Anterior cingulate cortex (tissue), 58 donors: ENCODE results near the gene FERMT3.
A peak's percentile ranks its signal among the peaks of the same experiment; 100 is the strongest.

Experiments
- DNase-seq, 58 donors: peaks; one replicate each; lab custom pipeline; 2025; lab: John Stamatoyannopoulos, UW

The FERMT3 gene

GRCh38 chr11:64185693-64186491 lies 20.6 kb upstream of the FERMT3 start, which contains the start of gene STIP1:
TSS of gene STIP1 (plus strand) at chr11:64186171. CDS start at chr11:64186262, 91 bp downstream.
- peak; percentile 97 to 100 (median 99) for DNase-seq

GRCh38 chr11:64186492-64187165 lies 19.9 kb upstream of the FERMT3 start:
- peak in 10 of 58 donors; percentile 33 to 62 (median 53) for DNase-seq

GRCh38 chr11:64192434-64192833 lies 14.1 kb upstream of the FERMT3 start:
- DNase-seq: no peak

GRCh38 chr11:64196626-64197025 lies 9.9 kb upstream of the FERMT3 start:
- DNase-seq: peak in 18 of 58 donors; percentile 19 to 64 (median 38)

GRCh38 chr11:64198511-64198910 lies 8.0 kb upstream of the FERMT3 start:
- DNase-seq: no peak

GRCh38 chr11:64201543-64201942 lies 5.0 kb upstream of the FERMT3 start:
- no peak for DNase-seq

- no peak for DNase-seq
Observed at GRCh38 chr11:64202992-64203391, 3.5 kb upstream of the FERMT3 start.

- DNase-seq: no peak
Observed at GRCh38 chr11:64203421-64204079, 3.0 kb upstream of the FERMT3 start.

GRCh38 chr11:64204080-64204440 lies 2.5 kb upstream of the FERMT3 start:
- no peak for DNase-seq

- peak in 56 of 58 donors; percentile 4 to 86 (median 66) for DNase-seq
Observed at GRCh38 chr11:64204464-64204989, 2.0 kb upstream of the FERMT3 start.

- DNase-seq: peak in 11 of 58 donors; percentile 25 to 51 (median 31)
Observed at GRCh38 chr11:64207256-64208085, 950 bp downstream of the FERMT3 start.

GRCh38 chr11:64208086-64208795 lies 1.7 kb downstream of the FERMT3 start:
- DNase-seq: no peak

GRCh38 chr11:64208796-64209562 lies 2.5 kb downstream of the FERMT3 start:
- DNase-seq: peak in 6 of 58 donors; percentile 13 to 49 (median 29)

GRCh38 chr11:64209563-64209843 lies 3.0 kb downstream of the FERMT3 start:
- DNase-seq: no peak

GRCh38 chr11:64210301-64211020 lies 3.9 kb downstream of the FERMT3 start:
- no peak for DNase-seq

- DNase-seq: no peak
Observed at GRCh38 chr11:64211181-64211872, 4.8 kb downstream of the FERMT3 start.

- DNase-seq: no peak
Observed at GRCh38 chr11:64216879-64217278, 10.4 kb downstream of the FERMT3 start.
